Stomach (tissue), 4 donors: ENCODE results near the gene FUBP1.

Experiments used
- POLR2AphosphoS5 ChIP-seq, 3 donors: sonication (generic); formaldehyde crosslinking; IDR thresholded peaks; one replicate each; pipeline ENCODE4 v1.6.1; 2016; ENCODE audit warnings: antibody characterized with exemption in 3 of 3
- TF ChIP-seq, protein P1 (sequence below), 7 experiments: fragments of 450-650 bp in 4 of 7; fragments of 200-600 bp in 3 of 7; sonication (generic) in 3 of 7; IDR thresholded peaks; one replicate each; pipeline ENCODE4 v1.5.1; 2016 to 2019; ENCODE audit warnings: antibody characterized with exemption in 7 of 7, control low read depth in 2 of 7, mild to moderate bottlenecking in 1 of 7

- no peak for TF ChIP-seq POLR2AphosphoS5 (IDR thresholded peaks at IDR 0.05)
- TF ChIP-seq, protein P1, sequence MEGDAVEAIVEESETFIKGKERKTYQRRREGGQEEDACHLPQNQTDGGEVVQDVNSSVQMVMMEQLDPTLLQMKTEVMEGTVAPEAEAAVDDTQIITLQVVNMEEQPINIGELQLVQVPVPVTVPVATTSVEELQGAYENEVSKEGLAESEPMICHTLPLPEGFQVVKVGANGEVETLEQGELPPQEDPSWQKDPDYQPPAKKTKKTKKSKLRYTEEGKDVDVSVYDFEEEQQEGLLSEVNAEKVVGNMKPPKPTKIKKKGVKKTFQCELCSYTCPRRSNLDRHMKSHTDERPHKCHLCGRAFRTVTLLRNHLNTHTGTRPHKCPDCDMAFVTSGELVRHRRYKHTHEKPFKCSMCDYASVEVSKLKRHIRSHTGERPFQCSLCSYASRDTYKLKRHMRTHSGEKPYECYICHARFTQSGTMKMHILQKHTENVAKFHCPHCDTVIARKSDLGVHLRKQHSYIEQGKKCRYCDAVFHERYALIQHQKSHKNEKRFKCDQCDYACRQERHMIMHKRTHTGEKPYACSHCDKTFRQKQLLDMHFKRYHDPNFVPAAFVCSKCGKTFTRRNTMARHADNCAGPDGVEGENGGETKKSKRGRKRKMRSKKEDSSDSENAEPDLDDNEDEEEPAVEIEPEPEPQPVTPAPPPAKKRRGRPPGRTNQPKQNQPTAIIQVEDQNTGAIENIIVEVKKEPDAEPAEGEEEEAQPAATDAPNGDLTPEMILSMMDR (IDR thresholded peaks at IDR 0.05): no peak
Measured at GRCh38 chr1:77905603-77906002, 73.3 kb downstream of the FUBP1 start.
